ENCODE data around the gene SULT1C3.

DNA sequence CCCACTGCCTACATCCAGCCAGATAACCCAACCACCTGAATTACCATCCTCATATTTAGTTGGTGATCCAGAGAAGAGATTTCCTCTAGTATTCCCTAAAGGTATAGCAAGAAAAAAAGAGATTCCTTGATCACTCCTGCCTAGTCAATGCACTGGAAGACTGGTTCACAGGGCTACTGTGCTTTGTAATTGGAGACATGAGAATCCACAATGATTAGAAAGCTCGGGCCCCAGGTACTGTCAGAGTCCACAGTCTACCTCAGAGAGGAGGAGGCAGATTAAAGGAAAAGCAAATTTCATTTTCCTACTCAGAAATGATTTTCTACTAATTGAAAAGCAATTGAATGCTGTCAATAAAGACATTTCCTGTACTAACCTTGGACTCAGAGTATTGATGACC lies 22.3 kb downstream of the SULT1C3 start:
- TF ChIP-seq CTCF (optimal IDR thresholded peaks at IDR 0.05 in 1 of 3, IDR thresholded peaks at IDR 0.05 in 1 of 3, conservative IDR thresholded peaks at IDR 0.05 in 1 of 3; ENCODE audit: extremely low read depth in 1 of 3, insufficient read depth in 2 of 3, low read length in 3 of 3) (no peak), EZH2 (IDR thresholded peaks at IDR 0.05; ENCODE audit: low read length) (no peak)

Data from keratinocyte (primary cell).